DMS114 treated with DMSO at 0.1 percent for 48 hours (cell line): ENCODE results near the gene COG5.

ENCODE experiments used
- DNase-seq: peaks from one replicate; lab custom pipeline; 2025; ENCODE audit not compliant: unreplicated experiment; lab: John Stamatoyannopoulos, UW

COG5 gene

DNA sequence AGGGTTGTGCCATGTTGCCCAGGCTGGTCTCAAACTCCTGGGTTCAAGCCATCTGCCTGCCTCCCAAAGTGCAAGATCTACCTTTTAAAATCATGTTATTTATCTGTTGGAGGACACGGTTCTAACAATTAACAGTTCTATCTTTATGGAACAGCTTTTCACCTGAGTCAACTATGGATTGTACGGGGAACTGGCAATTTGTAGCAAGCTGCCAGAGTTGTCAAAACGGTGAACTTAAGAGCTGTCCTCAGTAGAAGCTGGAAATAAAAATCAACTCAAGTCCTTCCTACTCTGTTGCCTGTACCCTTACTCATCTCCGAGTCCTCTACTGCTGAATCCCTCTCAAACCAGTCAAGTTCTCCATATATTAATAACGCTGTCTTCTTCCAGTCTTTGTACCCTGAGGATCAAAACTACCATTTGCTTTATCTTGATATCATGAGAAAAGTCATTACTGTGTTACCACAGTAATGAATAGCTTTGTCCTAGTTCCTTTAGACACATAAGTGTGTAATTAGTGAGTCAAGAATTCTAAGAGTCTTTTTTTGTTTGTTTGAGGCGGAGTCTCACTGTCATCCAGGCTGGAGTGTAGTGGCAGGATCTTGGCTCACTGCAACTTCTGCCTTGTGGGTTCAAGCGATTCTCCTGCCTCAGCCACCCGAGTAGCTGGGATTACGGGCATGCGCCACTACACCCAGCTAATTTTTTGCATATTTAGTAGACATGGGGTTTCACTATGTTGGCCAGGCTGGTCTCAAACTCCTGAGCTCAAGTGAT, 366.7 kb downstream of the COG5 start:
- DNase-seq = no peak

DNA sequence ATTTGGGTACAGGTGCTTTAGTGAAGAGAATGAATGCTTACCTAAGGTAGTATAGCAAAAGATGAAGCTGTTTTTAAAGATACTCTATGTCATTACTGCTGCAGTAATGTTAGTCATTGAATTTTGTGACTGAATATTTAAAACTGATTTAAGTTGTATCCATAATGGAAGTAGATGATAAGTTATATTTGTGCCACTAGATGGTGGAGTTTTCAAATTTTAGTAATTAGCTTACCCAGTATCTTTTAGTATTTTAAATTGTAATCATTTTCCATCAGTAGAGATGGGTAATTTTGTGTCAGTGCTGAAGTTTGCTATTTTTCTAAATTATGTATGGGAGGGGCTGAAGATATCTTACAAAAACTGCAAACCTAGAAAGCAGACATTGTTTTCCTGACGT, 369.7 kb downstream of the COG5 start:
- no peak for DNase-seq

DNA sequence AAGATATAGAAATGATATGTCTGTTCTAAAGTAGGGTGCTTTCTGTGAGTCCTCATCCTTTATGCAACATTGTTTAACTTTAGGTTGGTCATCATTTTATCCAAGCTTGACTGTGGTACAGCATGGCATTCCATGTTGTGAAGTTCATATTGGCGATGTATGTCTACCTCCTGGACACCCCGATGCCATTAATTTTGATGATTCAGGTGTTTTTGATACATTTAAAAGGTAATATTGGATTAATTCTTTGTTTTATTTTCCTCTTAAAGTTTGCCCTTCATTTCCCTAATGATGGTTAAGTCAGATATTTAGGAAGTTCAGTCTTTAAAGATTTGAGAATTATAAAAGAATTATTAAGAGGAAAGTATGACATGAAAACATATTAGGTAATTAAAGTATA, 373.6 kb downstream of the COG5 start:
- DNase-seq = no peak

DNA sequence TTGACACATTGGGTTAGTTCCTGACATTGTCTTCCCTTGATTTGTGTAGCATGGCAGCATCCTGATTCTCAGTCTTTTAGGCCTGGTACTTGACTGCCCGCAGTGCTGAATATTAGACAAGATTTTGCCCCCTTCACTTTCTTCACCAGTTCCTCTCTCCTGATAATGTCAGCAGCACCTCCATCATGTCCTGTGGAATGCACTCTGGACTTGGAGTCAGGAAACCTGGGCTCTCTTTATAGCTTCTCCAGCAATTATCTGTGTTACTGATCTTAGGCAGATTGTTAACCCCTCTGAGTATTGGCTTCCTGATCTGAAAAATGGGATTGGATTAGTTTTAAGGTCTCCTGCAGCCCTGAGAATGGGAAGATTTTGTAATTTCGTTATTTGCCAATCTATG, 375.9 kb downstream of the COG5 start:
- DNase-seq = no peak

DNA sequence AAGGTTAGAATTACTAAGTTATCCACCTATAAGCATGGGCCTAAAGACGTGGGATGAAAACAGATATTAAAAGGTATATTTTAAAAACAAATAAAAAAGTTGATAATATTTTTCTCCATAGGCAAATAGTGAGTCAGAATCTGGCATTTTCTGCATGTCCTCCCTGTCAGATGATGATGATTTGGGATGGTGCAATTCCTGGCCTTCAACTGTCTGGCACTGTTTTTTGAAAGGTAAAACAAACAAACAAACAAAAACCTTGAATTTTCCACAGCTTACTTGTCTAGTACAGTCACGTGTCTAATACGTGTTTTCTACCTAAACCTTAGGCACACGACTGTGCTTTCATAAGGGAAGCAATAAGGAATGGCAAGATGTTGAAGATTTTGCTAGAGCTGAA, 377.5 kb downstream of the COG5 start:
- DNase-seq = no peak

DNA sequence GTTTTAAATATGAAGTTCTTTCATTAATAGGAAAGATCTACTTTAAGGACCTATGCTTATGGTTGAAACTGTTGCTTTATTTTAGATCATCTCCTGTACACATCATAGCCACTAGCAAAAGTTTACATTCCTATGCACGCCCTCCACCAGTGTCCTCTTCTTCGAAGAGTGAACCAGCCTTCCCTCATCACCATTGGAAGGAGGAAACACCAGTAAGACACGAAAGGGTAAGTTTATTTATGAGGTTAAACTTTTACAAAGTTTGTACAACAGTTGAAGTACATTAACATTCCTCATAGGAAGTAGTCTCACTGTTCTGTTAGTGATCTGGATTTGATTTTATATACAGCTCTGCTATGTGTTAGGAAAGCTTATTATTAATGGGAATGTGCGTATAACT, 378.0 kb downstream of the COG5 start:
- no peak for DNase-seq

DNA sequence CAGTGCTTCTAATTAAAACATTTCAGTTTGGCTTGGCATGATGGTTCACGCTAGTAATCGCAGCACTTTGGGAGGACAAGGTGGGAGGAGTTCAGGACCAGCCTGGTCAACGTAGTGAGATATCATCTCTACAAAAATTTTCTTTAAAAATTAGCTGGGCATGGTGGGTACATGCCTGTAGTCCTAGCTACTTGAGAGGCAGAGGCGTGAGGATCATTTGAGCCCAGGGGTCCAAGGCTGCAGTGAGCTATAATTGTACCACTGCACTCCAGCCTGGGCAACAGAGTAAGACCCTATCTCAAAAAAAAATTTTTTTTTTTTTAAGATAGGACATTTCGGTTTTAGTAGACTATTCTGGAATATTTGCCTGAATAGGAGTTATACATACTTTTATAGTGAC, 382.5 kb downstream of the COG5 start:
- no peak for DNase-seq

DNA sequence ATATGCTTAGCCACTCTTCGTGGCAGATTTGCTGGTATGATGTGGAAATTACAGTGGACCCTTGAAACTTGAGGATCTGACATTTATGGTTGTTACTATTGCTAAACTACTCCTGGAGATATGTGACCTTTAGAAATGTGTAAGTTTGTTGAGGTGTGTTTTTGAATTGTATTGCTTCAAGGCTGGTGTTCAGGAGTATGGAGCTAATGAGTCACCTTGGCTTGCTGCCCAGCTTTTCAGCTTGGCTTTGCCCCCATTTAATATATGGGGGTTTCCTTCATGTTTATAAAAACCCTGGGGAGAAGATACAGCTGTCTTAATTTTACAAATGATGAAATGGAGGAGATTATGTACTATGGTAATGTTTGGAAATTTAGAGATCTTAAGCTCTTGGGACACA, 383.3 kb downstream of the COG5 start:
- DNase-seq = no peak

DNA sequence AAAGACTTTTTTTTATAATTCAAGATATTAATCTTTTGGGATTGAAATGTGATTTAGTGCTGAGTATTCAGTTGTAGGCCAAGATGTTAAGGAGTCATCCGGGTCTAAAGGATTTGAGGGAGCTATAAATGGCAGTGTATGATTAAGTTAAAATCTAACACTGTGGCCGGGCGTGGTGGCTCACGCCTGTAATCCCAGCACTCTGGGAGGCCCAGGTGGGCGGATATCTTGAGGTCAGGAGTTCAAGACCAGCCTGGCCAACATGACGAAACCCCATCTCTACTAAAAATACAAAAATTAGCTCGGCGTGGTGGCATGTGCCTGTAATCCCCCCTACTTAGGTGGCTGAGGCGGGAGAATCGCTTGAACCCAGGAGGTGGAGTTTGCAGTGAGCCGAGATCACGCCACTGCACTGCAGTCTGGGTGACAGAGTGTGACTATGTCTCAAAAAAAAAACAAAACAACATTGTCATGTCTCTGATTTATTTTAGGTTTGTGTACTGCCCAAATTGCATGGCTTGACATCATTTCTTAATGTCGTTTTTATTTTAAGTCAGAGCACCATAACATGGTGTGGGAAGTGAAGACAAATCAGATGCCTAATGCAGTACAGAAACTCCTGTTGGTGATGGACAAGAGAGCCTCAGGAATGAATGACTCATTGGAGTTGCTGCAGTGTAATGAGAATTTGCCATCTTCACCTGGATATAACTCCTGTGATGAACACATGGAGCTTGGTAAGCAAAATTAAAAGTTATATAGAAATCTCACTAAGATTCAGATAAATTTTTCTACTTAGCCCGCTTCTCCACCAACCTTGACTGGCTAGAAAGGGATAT, 384.2 kb downstream of the COG5 start:
- no peak for DNase-seq

DNA sequence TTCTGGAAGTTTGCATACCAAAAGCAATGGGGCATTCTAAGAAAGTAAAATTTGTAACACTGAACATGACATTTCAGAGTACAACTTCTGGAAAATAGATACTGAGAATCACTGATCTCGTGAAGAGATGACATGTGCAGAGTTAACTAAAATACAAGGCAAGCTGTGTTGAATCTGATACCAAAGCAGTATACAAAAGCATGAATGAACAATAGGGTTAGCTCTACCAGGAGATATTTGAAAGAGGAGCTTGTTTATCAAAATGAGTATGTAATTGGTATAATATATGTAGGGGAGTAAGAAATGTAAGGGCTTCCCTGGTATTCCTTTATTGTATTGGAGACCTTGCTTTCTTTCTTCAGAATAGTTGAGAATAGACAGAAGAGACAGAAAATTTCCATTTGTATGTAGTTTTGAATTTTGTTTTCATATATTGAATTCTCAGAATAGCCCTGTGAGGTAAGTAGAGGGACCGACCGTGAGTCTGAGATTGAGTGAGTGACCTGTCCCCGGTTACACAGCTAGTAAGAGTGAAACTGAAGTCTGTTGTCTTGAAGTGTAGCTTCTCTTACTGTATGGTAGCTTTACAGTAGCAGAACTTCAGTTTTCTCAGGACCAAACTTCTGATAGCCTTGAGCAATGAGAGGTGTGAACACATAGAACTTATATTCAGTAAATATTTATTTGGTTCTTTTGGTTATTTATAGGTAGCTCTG, 389.9 kb downstream of the COG5 start:
- DNase-seq = no peak

DNA sequence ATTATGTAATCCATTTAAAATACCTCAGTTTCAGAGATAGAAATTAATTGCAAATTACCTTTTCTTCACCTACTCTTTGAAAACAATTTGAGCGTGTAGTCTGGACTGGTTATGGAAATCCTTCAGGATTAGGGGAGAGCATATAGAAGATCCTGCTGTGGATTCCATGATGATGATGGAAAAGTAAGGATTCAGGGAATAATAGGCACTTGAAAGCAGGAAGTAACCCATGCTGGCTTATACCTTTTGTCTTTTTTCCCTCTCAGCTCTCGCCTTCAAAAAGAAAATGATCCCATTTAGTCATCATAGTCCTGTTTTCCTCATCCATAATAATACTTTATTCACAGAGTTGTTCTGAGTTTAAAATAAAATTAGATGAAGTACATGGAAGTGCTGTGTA, 390.5 kb downstream of the COG5 start:
- no peak for DNase-seq

DNA sequence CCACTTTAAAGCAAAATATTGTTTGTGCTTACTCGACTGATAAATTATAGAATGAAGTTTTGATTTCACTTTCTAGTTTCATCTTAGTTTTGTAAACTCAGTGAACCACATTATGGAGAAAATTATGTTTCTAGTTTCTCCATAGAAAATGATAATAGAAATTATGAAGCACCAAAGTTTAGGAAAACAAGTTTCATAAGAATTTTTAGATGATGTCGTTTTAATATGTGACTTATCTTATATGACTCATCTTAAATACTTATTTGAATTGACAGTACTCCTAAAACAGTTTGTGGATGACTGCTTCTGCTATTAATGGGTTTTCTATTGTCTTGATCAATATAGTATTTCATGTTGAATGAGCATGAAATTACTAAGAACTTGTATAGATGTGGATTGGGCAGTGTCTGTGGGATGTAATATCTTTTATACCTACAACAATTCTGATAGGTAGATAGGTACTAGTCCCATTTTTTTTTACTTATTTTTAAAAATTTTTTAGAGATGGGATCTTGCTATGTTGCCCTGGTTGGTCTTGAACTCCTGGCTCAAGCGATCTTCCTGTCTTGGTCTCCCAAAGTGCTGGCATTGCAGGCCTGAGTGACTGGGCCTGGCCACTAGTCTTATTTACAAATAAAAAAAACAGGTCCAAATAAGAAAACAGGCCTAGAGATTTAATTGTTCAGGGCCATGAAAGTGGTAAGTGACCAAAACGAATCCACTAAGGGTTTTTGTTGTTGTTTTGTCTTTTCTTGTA, 391.3 kb downstream of the COG5 start:
- no peak for DNase-seq

DNA sequence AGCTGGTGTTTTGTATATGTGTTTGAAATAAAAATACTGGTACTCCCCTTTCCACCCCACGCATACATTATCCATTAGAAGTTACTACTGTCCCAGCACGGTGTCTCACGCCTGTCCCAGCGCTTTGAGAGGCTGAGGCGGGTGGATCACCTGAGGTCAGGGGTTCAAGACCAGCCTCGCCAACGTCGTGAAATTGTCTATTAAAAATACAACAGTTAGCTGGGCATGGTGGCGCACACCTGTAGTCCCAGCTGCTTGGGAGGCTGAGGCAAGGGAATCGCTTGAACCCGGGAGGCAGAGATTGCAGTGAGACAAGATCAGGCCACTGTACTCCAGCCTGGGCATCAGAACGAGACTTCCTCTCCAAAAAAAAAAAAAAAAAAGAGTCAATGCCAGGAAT, 392.2 kb downstream of the COG5 start:
- no peak for DNase-seq

DNA sequence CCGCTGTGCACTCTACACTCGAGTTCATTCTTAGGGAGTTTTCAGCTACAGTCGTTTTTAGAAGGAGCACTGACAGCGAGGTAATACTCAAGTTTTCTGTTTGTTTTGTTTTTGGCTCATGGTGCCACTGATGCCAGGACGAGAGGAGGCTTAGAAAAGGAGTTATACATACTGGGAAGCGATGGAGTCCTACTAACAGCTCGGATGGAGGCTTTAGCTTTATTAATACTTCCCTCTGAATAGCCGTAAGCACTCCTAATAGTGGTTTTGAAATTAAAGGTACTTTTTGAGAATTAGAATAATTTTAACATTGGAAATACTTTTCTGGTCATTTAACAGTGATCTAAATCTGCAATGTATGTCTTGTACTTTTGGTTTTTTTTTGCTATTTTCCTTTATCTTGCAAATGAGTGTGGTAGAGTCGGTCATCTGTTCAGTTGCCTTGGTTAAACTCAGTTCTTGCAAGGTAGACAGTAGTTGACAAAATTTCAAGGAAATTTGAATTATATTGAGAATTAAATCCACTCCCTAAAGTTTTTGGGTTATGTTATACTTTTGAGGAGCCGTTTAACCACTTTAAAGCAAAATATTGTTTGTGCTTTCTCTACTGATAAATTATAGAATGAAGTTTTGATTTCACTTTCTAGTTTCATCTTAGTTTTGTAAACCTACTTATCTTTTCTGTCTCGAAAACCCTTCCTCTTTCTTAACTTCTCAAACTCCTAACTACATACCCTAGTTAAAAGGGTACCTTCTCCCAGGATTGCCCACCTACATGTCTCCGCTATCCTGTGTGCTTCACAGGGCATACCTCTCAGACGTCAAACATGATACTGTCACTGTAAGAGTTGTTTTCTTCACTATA, 393.4 kb downstream of the COG5 start:
- no peak for DNase-seq

DNA sequence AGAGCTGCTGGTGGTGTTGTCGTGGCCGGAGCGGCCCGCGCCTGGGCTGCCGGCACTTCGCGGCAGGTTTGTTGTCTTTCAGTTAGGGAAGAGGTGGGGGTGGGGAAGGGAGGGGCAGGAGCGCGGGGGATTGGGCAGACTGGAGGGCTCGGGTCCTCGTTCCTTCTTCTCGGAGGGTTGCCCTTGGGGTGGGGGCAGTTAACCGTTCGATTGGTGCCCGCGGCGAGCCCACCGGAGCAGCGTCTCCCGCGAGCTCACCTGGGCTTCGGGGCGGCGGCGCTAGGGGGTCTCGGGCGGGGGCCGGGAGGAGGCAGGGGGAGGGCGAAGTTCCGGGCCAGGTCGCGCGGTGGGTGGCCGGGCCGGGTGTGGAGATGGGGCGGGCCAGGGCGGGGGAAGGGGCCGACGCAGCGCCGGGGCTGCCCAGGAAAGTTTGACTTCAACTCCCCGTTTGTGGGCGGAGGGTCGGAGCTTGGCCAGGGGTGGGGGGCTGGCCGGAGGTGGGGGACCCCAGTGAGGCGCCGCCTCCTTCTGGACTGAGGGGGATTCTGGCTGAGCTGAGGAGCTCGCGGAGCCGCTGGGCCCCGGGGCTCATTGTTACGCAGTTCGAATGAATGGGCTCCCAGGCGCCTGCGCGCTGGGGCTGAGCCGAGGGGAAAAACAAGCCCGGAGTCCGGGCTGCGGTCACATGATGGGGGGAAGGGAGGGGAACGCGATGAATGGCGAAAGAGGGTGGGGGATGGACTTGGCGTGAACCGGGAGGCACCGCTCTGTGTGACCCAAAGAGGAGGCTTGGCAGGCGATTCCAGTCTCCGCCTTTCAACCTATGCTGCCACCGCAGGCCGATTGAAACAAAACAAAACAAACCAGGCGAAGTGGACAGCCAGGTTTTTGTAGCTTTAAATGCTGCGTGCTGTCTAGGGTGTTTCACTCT, 394.3 kb downstream of the COG5 start:
- peak; percentile 87 for DNase-seq

DNA sequence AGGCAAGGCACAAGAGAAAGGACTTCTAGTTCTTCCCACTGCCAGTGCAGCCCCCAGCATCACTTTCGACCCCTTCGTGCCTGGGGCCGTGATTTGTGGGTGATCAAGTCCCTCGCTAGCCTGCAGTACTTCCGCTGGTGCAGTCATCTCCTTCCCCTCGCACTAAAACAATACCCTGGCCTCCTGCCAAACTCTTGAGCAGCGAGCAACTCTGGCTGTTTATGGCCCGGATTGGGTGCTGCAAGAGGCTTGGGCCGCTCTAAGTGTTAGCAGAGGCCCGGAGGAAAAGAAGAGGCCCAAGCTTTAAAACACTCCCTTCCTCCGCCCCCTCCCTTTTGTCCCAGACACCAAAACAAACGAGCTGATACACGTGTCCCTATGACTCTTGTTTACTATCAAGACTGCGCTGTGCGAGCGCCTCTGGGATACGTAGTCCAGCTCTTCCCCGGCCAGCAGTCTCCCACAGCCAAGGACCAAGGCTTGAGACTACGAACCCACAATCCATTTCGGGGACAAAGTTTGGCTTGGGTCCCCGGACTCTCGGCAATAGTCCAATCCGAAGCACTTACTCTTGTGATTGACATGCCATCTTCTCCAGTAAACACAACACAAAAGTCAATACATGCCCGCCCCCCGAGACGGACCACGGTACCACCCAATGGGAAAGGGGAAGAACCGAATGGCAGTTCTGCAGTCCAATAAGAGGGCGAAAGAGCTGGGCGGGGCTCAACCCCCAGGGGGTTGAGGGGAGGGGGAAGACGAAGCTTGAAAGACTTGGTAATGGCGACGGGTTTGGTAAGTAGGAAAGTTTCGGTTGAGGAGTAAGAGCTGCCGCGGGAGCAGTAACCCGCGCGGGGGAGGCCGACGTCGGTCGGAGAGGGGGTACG, 395.2 kb downstream of the COG5 start, which contains the start of gene HBP1:
Gene HBP1, plus strand, starts transcription at position 771 of the 887 bp plus-strand sequence. CDS start 10,891 bp downstream, outside the sequence.
- DNase-seq = peak; percentile 98

DNA sequence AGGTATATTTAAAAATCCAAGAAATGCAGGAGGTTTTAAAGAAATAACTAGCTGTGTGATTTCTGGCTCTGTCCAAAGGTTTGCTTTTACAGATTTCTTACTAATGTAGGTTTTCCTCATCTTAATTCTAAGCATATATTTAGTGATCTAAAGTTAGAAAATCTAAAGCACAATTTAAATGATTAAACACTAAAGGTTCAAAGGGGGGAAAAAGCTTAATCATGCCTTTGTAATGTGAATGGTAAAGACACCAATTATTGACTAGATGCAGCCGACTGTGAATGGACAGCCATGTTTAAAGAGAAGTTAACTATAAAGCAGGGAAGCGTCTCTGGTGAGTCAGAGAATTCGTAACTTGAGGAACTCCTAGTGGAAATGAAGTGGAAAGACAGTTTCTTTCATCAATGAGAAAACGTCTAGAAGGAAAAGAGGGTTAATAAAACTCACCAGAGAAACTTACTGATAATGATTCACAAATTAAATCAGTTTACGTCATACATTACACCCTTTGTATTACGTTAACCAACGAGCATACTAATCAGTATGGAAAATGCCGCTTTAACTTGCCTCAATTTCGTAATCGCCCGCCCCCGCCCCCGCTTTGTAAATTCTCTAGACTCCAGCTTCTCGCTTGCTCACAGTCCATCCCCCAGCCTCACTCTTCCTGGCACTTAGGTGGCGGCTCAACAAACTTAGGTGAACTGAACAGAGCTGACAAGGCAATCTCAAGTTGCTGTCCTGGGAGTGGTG, 396.1 kb downstream of the COG5 start:
- peak; percentile 81 for DNase-seq
